ENCODE data around the gene PID1.

DNA sequence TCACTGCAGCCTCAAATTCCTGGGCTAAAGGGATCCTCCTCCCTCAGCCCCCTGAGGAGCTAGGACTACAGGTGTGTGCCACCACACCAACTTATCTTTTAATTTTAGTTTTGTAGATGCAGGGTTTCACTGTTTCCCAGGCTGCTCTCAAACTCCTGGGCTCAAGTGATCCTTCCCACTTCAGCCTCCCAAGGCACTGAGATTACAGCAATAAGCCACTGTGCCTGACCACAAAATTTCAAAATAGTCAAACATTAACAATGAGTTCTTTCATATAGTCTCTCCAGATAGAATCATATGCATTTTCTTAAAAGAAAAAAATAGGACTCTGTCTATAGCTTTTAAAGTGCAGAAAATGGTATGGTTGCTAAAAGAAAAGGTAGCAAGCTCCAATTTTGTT, 24.9 kb upstream of the PID1 start:
- no peak for TF ChIP-seq POLR2A (IDR thresholded peaks at IDR 0.05)
- TF ChIP-seq, protein P1, sequence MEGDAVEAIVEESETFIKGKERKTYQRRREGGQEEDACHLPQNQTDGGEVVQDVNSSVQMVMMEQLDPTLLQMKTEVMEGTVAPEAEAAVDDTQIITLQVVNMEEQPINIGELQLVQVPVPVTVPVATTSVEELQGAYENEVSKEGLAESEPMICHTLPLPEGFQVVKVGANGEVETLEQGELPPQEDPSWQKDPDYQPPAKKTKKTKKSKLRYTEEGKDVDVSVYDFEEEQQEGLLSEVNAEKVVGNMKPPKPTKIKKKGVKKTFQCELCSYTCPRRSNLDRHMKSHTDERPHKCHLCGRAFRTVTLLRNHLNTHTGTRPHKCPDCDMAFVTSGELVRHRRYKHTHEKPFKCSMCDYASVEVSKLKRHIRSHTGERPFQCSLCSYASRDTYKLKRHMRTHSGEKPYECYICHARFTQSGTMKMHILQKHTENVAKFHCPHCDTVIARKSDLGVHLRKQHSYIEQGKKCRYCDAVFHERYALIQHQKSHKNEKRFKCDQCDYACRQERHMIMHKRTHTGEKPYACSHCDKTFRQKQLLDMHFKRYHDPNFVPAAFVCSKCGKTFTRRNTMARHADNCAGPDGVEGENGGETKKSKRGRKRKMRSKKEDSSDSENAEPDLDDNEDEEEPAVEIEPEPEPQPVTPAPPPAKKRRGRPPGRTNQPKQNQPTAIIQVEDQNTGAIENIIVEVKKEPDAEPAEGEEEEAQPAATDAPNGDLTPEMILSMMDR (IDR thresholded peaks at IDR 0.05) = no peak
